CD14-positive monocyte (primary cell): ENCODE data around the gene LLGL2. TPM values are rescaled to one million over a fixed set of nuclear protein-coding genes. Genes with fewer than 3 reads are reported as not detected.

ENCODE experiments used
- DNase-seq, 3 donors: peaks; one replicate each; pipeline ENCODE4 v3.0.0-alpha.2; 2011 to 2022
- H2AFZ ChIP-seq: 2 replicates; pipeline ENCODE4 v1.6.0; 2012; ENCODE audit warnings: mild to moderate bottlenecking, low read depth, low read length, inconsistent platforms; ENCODE audit not compliant: insufficient read depth, poor library complexity, severe bottlenecking
- H3K27ac ChIP-seq, 2 donors: 1 replicate in 1 of 2; 2 replicates in 1 of 2; pipeline ENCODE4 v1.5.1; 2012 to 2013; ENCODE audit warnings: low read length in 2 of 2, control low read depth in 1 of 2, inconsistent platforms in 1 of 2, low read depth in 1 of 2, mild to moderate bottlenecking in 1 of 2
- H3K27me3 ChIP-seq, 2 donors: one replicate each; pipeline versions ENCODE4 v1.6.0 to v1.6.1; 2011 to 2013; ENCODE audit warnings: low read length in 2 of 2; ENCODE audit not compliant: control insufficient read depth in 2 of 2, insufficient read depth in 2 of 2
- H3K36me3 ChIP-seq, 2 donors: replicated peaks in 1 of 2; 1 replicate in 1 of 2; 2 replicates in 1 of 2; pipeline versions ENCODE4 v1.5.1 to v1.6.1; 2012 to 2013; ENCODE audit warnings: low read length in 2 of 2, control low read depth in 1 of 2, inconsistent platforms in 1 of 2, mild to moderate bottlenecking in 1 of 2; ENCODE audit not compliant: insufficient read depth in 2 of 2, control insufficient read depth in 1 of 2
- H3K4me1 ChIP-seq, 2 donors: 1 replicate in 1 of 2; 2 replicates in 1 of 2; pipeline versions ENCODE4 v1.5.1 to v1.6.1; 2012 to 2013; ENCODE audit warnings: low read length in 2 of 2, control low read depth in 1 of 2, inconsistent platforms in 1 of 2, mild to moderate bottlenecking in 1 of 2, moderate library complexity in 1 of 2; ENCODE audit not compliant: insufficient read depth in 2 of 2, control insufficient read depth in 1 of 2
- H3K4me2 ChIP-seq: replicated peaks from 2 replicates; pipeline ENCODE3; 2012; ENCODE audit warnings: low read length, moderate library complexity, mild to moderate bottlenecking; ENCODE audit not compliant: poor library complexity, severe bottlenecking; ENCODE audit errors: extremely low read depth
- H3K4me3 ChIP-seq, 3 experiments: fragments of 200-600 bp in 1 of 3; sonication (generic) in 1 of 3; replicated peaks in 1 of 3; 1 replicate in 2 of 3; 2 replicates in 1 of 3; pipeline ENCODE4 v1.5.1; 2011 to 2013; ENCODE audit warnings: low read length in 3 of 3, mild to moderate bottlenecking in 3 of 3, control low read depth in 2 of 3, low read depth in 2 of 3, inconsistent platforms in 1 of 3, moderate library complexity in 1 of 3
- H3K79me2 ChIP-seq: 2 replicates; pipeline ENCODE4 v1.6.0; 2012; ENCODE audit warnings: mild to moderate bottlenecking, control low read depth, inconsistent platforms, low read length, moderate library complexity; ENCODE audit not compliant: insufficient read depth
- H3K9ac ChIP-seq: 2 replicates; pipeline ENCODE4 v1.6.0; 2017; ENCODE audit warnings: low read length, mild to moderate bottlenecking; ENCODE audit not compliant: insufficient read depth, poor library complexity, severe bottlenecking
- H3K9me3 ChIP-seq, 2 donors: replicated peaks in 1 of 2; 1 replicate in 1 of 2; 2 replicates in 1 of 2; pipeline versions ENCODE4 v1.5.1 to v1.6.1; 2012 to 2013; ENCODE audit warnings: low read length in 2 of 2, control low read depth in 1 of 2; ENCODE audit not compliant: control insufficient read depth in 1 of 2, insufficient read depth in 1 of 2
- H4K20me1 ChIP-seq: 2 replicates; pipeline ENCODE4 v1.6.0; 2012; ENCODE audit warnings: mild to moderate bottlenecking, low read length, control low read depth, moderate library complexity; ENCODE audit not compliant: insufficient read depth
- H3K27ac Mint-ChIP-seq, 7 donors: one replicate each; pipeline ENCODE4 v1.8.0; 2020; ENCODE audit warnings: mild to moderate bottlenecking in 7 of 7, mixed read lengths in 7 of 7, moderate library complexity in 6 of 7, inconsistent platforms in 2 of 7
- H3K27me3 Mint-ChIP-seq, 3 donors: one replicate each; pipeline ENCODE4 v1.8.0; 2021 to 2022; ENCODE audit warnings: low read depth in 3 of 3, mild to moderate bottlenecking in 3 of 3, mixed read lengths in 3 of 3, moderate library complexity in 3 of 3, inconsistent platforms in 1 of 3
- H3K36me3 Mint-ChIP-seq, 2 donors: one replicate each; pipeline ENCODE4 v1.8.0; 2020; ENCODE audit warnings: mixed read lengths in 2 of 2, inconsistent platforms in 1 of 2, mild to moderate bottlenecking in 1 of 2
- H3K4me1 Mint-ChIP-seq: one replicate; pipeline ENCODE4 v1.8.0; 2020; ENCODE audit warnings: mild to moderate bottlenecking, mixed read lengths
- H3K4me3 Mint-ChIP-seq, 2 donors: one replicate each; pipeline ENCODE4 v1.8.0; 2020; ENCODE audit warnings: mild to moderate bottlenecking in 2 of 2, mixed read lengths in 2 of 2, moderate library complexity in 1 of 2
- H3K9me3 Mint-ChIP-seq, 7 donors: one replicate each; pipeline ENCODE4 v1.8.0; 2020 to 2022; ENCODE audit warnings: mixed read lengths in 7 of 7, mild to moderate bottlenecking in 6 of 7, moderate library complexity in 6 of 7, inconsistent platforms in 2 of 7
- WGBS: methylation state at CpG from one replicate; pipeline ENCODE4 v1.1.5; 2013; ENCODE audit warnings: missing lambda C conversion rate; ENCODE audit not compliant: insufficient coverage; 5-methylcytosine and 5-hydroxymethylcytosine counted together
- intact Hi-C, 2 donors: fragments of 100-400 bp; cut with micrococcal nuclease; formaldehyde crosslinking; loops; one replicate each; pipeline versions ENCODE4 v1.15.0 to v1.15.1; 2023
- polyA plus RNA-seq, 3 donors: library from polyadenylated mRNA; depleted of rRNA in 1 of 3; unstranded in 2 of 3; stranded (reverse) in 1 of 3; fragments of 300-500 nt in 2 of 3; fragments of >200 nt in 1 of 3; fragmentation: Illumina TruSeq in 2 of 3; gene quantifications; 1 replicate in 2 of 3; 2 replicates in 1 of 3; pipeline ENCODE4 v1.2.3, GENCODE V29; 2012 to 2021
- TF ChIP-seq, protein P1 (sequence below): fragments of 200-600 bp; IDR thresholded peaks from one replicate; pipeline ENCODE4 v1.8.0; 2022; ENCODE audit warnings: antibody characterized with exemption, mild to moderate bottlenecking

The LLGL2 gene
- polyA plus RNA-seq, 3 donors = 4.8 to 7.5 (median 5.5) TPM

DNA sequence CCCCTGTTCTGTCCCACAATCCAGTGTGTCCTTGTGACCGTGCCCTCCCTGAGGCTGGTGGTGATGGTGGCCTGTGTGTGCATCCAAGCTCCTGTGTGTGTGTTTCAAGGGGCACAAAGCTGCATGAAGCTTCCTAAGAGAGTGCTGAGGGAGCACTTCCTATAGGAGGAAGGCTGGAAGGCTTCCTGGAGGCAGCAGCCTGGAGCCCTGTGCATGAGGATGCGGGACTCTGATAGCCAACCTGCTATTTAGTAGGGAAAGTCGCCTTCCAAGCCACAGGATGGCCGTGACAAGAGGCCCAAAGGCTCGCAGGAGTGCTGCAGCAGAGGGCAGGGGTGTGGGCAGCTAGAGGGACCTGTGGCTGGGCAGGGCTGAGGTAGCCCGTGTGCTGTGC, 70.4 kb downstream of the LLGL2 start:
- Histone ChIP-seq H3K79me2 (peaks cover 8% of the 10 kb centered on the region), H3K36me3 (peaks cover 12 to 33% of the 10 kb centered on the region in 2 donors), H3K4me1 (no peaks in the 10 kb centered on the region), H3K9ac (no peak overlapping the region), H3K4me2 (no peak overlapping the region), H3K27me3 (no peaks in the 10 kb centered on the region), H2AFZ (no peak overlapping the region), H3K4me3 (no peak overlapping the region), H3K27ac (no peak overlapping the region), H3K9me3 (no peaks in the 10 kb centered on the region), H4K20me1 (peaks cover 33% of the 10 kb centered on the region)
- H3K9me3 Mint-ChIP-seq = no peaks in the 10 kb centered on the region
- H3K4me3 Mint-ChIP-seq = no peak overlapping the region
- H3K36me3 Mint-ChIP-seq = peaks cover 5 to 40% of the 10 kb centered on the region in 2 donors
- 95% methylated on average over 4 of the region's 6 CpGs for WGBS
- H3K27ac Mint-ChIP-seq = no peak overlapping the region
- TF ChIP-seq, protein P1, sequence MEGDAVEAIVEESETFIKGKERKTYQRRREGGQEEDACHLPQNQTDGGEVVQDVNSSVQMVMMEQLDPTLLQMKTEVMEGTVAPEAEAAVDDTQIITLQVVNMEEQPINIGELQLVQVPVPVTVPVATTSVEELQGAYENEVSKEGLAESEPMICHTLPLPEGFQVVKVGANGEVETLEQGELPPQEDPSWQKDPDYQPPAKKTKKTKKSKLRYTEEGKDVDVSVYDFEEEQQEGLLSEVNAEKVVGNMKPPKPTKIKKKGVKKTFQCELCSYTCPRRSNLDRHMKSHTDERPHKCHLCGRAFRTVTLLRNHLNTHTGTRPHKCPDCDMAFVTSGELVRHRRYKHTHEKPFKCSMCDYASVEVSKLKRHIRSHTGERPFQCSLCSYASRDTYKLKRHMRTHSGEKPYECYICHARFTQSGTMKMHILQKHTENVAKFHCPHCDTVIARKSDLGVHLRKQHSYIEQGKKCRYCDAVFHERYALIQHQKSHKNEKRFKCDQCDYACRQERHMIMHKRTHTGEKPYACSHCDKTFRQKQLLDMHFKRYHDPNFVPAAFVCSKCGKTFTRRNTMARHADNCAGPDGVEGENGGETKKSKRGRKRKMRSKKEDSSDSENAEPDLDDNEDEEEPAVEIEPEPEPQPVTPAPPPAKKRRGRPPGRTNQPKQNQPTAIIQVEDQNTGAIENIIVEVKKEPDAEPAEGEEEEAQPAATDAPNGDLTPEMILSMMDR = no peak
- intact Hi-C loops = no loop called here
- DNase-seq = no peak
- peaks cover 1% of the 10 kb centered on the region for H3K4me1 Mint-ChIP-seq
- H3K27me3 Mint-ChIP-seq = no peaks in the 10 kb centered on the region

DNA sequence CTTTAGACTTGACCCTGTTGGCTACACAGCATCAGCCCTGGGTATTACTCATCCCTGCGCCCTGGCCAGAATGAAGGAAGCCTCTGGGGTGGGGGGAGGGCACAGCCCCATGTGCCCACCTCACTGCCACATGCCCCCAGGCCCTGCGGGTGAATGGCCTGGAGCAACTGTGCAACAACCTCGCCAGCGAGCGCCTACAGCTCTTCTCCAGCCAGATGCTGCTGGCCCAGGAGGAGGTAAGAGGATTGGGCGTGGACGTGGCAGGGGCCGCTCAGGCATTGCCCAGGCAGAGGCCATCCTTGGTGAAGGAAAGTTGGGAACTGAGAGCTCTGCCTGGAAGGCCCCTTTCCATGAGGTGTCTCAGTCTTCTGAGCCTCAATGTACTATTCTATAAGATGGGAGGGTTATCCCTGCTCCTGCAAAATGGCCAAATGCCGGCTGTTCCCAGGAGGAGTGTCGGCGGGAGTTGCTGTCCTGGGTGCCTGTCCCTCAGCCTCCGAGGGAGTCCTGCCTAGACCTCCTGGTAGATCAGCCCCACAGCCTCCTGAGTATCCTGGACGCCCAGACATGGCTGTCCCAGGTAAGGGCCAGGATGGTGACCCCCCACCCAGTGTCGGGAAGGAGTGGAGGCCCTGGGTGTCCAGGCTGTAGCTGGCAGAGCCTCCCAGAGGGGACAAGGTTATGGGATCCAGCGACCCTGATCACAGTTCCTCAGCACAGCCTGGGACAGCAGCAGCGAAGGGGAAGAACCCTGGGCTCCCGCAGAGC, 71.0 kb downstream of the LLGL2 start:
- H3K9me3 ChIP-seq = no peaks in the 10 kb centered on the region
- H3K4me3 ChIP-seq = no peak overlapping the region
- Mint-ChIP-seq H3K36me3 (peaks cover 2 to 40% of the 10 kb centered on the region in 2 donors), H3K9me3 (no peaks in the 10 kb centered on the region), H3K27ac (no peak overlapping the region), H3K27me3 (no peaks in the 10 kb centered on the region), H3K4me1 (no peaks in the 10 kb centered on the region), H3K4me3 (no peak overlapping the region)
- H3K36me3 ChIP-seq = peaks cover 9 to 31% of the 10 kb centered on the region in 2 donors
- H3K79me2 ChIP-seq = peaks cover 2% of the 10 kb centered on the region
- H3K9ac ChIP-seq = no peak overlapping the region
- H4K20me1 ChIP-seq = peaks cover 32% of the 10 kb centered on the region
- H3K27me3 ChIP-seq = no peaks in the 10 kb centered on the region
- H3K4me1 ChIP-seq = no peaks in the 10 kb centered on the region
- DNase-seq = no peak
- H3K4me2 ChIP-seq = no peak overlapping the region
- no peak overlapping the region for H2AFZ ChIP-seq
- intact Hi-C loops = no loop called here
- H3K27ac ChIP-seq = no peak overlapping the region
- TF ChIP-seq, protein P1 = no peak
- WGBS = 98% methylated on average over 12 of the region's 17 CpGs
